GM19455 (cell line): ENCODE data around the gene CSTF2.

ENCODE experiments used
- ATAC-seq: cut with Tn5 transposase; IDR thresholded peaks from one replicate; pipeline ENCODE4 v1.9.1; 2021; ENCODE audit not compliant: unreplicated experiment

Gene CSTF2

GRCh38 chrX:100870527-100870926 lies 50.3 kb downstream of the CSTF2 start:
- no peak for ATAC-seq

- ATAC-seq, result no peak
Observed at GRCh38 chrX:100871594-100872560, 51.7 kb downstream of the CSTF2 start.

- no peak for ATAC-seq
Observed at GRCh38 chrX:100874325-100874724, 54.1 kb downstream of the CSTF2 start, which contains the start of gene NOX1. Gene NOX1, minus strand, starts transcription at chrX:100874359. Its CDS starts 220 bp downstream, at chrX:100874139.

- ATAC-seq, result no peak
Observed at GRCh38 chrX:100880368-100880767, 60.2 kb downstream of the CSTF2 start.

- no peak for ATAC-seq
Observed at GRCh38 chrX:100883654-100884053, 63.5 kb downstream of the CSTF2 start.
